ENCODE data around the gene CDH13. TPM values are rescaled to one million over a fixed set of nuclear protein-coding genes. Genes with fewer than 3 reads are reported as not detected.

CDH13 gene
- total and polyA plus RNA-seq, 9 donors = 1.9 to 34.2 (median 4.8) TPM

DNA sequence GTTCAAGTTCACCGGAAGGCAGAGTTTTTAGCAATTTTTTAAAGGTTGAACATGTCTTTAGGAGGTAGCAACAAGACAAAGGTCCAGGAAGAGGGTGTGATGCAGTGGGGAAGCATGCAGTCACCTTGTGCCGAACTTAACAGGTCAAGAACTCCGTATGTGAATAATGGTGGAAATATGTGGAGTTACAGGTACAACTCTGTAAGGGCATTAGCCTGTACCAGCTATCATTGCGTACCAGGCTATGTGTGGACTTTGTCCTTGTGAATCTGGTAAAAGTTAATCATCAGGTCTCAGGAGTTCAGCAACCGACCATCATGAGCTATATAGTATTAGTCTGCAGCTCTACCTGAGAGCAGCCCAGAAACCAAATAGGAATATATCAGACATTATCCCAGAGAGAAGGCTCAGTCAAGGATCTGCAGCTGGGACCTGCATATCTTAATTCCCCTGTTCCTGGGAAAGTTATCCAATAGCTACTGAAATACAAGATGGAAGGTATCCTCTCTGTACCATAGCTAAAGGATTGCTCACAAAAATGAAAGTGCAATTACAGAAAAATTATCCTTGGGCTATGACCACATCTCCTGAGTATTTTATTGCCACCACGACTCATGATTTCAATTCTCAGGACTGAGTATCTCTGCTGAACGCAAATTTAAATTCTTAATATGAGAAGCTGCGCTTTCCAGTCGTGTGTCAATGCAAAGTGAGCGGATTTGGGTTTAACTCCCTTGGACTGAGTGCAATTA, 469.3 kb downstream of the CDH13 start:
- Histone ChIP-seq H3K27me3 (no peaks in the 10 kb centered on the region), H3K36me3 (no peaks in the 10 kb centered on the region), H3K4me1 (ENCODE audit: insufficient read depth) (no peaks in the 10 kb centered on the region), H3K27ac (no peak overlapping the region), H3K9me3 (no peaks in the 10 kb centered on the region), H3K4me3 (no peak overlapping the region)
- 65 to 68% (median 67%) methylated on average over 10 of the region's 10 CpGs for WGBS, 3 donors
- TF ChIP-seq POLR2A (IDR thresholded peaks at IDR 0.05) (no peak), CTCF (IDR thresholded peaks at IDR 0.05) (no peak), EP300 (IDR thresholded peaks at IDR 0.05) (no peak)
- intact Hi-C loops (cut with DNase I) = no loop called here
- no peak for DNase-seq

DNA sequence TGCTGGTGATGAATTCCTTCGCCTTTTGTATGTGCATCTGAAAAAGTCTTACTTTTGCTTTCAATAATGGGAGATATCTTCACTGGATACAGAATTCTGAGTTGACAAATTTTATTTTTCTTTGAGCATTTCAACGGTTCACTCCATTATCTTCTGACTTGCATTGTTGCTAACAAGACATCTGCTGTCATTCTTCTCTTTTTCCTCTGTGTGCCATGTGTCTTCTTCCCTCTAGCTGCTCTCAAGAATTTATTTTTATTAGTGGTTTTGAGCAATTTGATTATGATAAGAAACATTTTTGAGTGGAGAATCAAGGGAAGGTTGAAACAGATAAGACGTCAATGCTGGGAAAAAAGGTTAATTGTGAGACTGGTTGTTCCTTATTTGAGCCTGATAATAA, 471.8 kb downstream of the CDH13 start:
- intact Hi-C loops (cut with DNase I) = no loop called here
- WGBS, 3 donors = 83 to 90% (median 88%) methylated on average over 3 of the region's 3 CpGs
- no peak for TF ChIP-seq CTCF (IDR thresholded peaks at IDR 0.05)
- TF ChIP-seq POLR2A (IDR thresholded peaks at IDR 0.05) = no peak
- TF ChIP-seq EP300 (IDR thresholded peaks at IDR 0.05) = no peak

DNA sequence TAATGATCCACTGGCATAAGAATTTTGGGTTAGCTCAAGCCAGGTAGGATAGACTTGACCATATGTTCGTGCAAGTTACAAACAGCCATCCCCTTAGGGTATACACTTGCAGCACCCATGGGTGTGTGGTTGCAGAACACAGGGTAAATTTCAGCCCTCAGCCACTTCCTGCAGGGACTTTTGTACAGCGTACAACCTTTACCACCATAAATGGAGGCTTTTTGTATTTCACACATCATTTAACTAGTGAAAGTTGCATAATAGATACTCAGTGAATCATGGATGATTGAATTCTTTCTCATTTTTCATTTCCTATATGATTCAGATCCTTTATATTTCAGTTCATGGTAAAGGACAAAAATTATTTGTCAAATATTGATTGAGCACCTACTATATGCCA, 473.9 kb downstream of the CDH13 start:
- Histone ChIP-seq H3K4me1 (ENCODE audit: insufficient read depth) (no peaks in the 10 kb centered on the region), H3K4me3 (no peak overlapping the region), H3K27me3 (no peaks in the 10 kb centered on the region), H3K27ac (no peak overlapping the region), H3K9me3 (no peaks in the 10 kb centered on the region), H3K36me3 (no peaks in the 10 kb centered on the region)
- WGBS, 3 donors = 87 to 92% (median 91%) methylated on average over 2 of the region's 2 CpGs
- DNase-seq = no peak
- intact Hi-C loops (cut with DNase I) = no loop called here
- TF ChIP-seq POLR2A (IDR thresholded peaks at IDR 0.05) (no peak), EP300 (IDR thresholded peaks at IDR 0.05) (no peak), CTCF (IDR thresholded peaks at IDR 0.05) (no peak)

More for the DNA sequence above, 471.8 kb downstream of the CDH13 start:
- no peak overlapping the region for H3K4me3 ChIP-seq
- no peak for DNase-seq
- H3K9me3 ChIP-seq = no peaks in the 10 kb centered on the region
- H3K4me1 ChIP-seq (ENCODE audit: insufficient read depth) = no peaks in the 10 kb centered on the region
- H3K27ac ChIP-seq = no peak overlapping the region
- no peaks in the 10 kb centered on the region for H3K36me3 ChIP-seq
- H3K27me3 ChIP-seq = no peaks in the 10 kb centered on the region

- Histone ChIP-seq H3K36me3 (no peaks in the 10 kb centered on the region), H3K27ac (no peak overlapping the region), H3K4me1 (ENCODE audit: insufficient read depth) (no peaks in the 10 kb centered on the region), H3K4me3 (no peak overlapping the region), H3K27me3 (no peaks in the 10 kb centered on the region), H3K9me3 (no peaks in the 10 kb centered on the region)
- WGBS, 3 donors = 72 to 75% (median 75%) methylated on average over 6 of the region's 6 CpGs
- intact Hi-C loops (cut with DNase I) = no loop called here
- TF ChIP-seq EP300 (IDR thresholded peaks at IDR 0.05) (no peak), CTCF (IDR thresholded peaks at IDR 0.05) (no peak), POLR2A (IDR thresholded peaks at IDR 0.05) (no peak)
- no peak for DNase-seq
Observed at GRCh38 chr16:83102336-83102735, 475.6 kb downstream of the CDH13 start.
